Stimulated activated CD4-positive, alpha-beta T cell treated with anti-CD3 and anti-CD28 coated beads, Interleukin-1b, Interleukin-23, amount 100 ng/mL, for 1 hour (primary cell): ENCODE results near the gene CLSTN2.

ENCODE experiments used
- DNase-seq, 2 donors: peaks; one replicate each; pipeline ENCODE4 v3.0.0-alpha.2; 2020; ENCODE audit warnings: low read depth in 2 of 2

CLSTN2 gene

DNA sequence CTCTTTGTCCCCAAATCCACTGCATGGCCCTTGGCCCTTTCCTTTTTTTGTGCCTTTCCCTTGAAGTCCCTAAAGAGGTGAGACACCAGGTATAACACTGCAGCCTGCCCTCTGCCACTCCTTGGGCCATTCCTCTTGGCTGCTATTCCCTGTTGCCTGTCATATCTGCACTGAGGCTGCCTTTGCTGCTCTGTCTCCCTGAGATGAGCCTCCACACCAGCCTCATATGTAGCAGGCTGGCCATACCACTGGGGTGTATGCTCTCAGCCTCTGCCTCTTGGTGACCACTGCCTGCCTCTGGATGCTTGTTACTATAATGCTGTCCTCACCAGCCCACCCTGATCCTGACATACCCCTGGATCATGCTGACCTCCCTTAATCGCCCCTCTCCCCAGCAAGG lies 252.0 kb downstream of the CLSTN2 start:
- DNase-seq: no peak

GRCh38 chr3:140187656-140188221 lies 252.8 kb downstream of the CLSTN2 start:
- DNase-seq: no peak

DNA sequence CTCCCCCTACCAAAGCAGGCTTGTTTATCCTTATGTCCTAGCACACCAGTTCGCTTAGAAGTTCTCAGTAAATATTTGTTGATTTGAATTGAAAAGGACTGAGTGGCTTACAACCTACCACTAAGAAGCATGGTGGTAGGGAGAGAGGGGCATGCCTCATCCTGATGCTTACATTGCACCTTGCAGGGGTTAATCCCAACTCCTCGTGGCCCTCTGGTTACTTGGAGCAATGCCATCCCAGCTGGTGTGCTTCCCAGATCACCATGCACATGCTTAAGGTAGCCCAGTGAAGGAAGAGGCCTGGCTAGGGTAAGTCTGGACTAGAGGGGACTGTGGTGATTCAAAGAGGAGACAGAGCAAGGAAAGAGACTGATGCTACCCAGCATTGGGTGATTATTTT lies 253.3 kb downstream of the CLSTN2 start:
- DNase-seq: no peak

- DNase-seq: no peak
These were observed 254.3 kb downstream of the CLSTN2 start for GRCh38 chr3:140189267-140189666.

- DNase-seq: no peak
These were observed 255.0 kb downstream of the CLSTN2 start for GRCh38 chr3:140189976-140190375.

DNA sequence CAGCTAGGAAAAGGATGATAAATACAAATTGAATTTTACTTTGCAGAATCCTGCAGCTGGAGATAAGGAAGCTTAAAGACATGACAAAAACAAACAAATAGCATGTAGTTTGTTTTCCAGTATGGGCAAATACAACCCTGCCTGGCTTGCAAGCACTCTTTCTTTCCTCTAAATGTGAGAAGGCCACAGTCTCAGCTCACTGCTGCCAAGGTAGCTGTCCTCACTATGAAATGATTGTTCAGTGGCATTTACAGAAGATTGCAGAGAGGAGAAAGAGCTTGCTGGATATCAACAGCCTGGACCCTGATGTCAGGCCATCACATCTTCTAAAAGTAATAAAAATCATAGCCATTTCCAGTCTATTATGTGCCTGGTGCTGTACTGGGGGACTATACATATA lies 262.0 kb downstream of the CLSTN2 start:
- no peak for DNase-seq

GRCh38 chr3:140198242-140198641 lies 263.3 kb downstream of the CLSTN2 start:
- DNase-seq: no peak

DNA sequence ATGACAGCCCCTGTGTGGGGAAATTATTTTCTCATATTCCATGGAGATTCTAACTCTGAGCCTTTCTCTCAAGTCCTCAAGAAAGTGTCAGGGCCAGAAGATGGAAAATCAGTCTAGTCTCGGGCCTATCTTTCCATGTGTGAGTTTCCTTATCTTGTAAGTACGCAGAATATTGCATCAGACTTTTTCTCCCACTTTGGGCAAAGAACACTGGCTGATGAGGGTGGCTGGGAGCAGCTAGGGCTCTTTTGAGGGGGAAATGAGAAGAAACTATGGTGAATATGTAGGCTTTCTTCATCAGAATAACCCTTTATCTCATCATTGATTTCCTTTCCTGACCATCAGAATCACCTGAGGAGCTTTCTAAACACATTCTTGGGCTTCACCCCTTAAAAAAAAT lies 264.0 kb downstream of the CLSTN2 start:
- DNase-seq: no peak

- no peak for DNase-seq
These were observed 264.8 kb downstream of the CLSTN2 start for GRCh38 chr3:140199743-140200142.

GRCh38 chr3:140203510-140203909 lies 268.5 kb downstream of the CLSTN2 start:
- DNase-seq: no peak

GRCh38 chr3:140204271-140204984 lies 269.4 kb downstream of the CLSTN2 start:
- no peak for DNase-seq

GRCh38 chr3:140205598-140205997 lies 270.6 kb downstream of the CLSTN2 start:
- DNase-seq: no peak

- DNase-seq: no peak
These were observed 271.4 kb downstream of the CLSTN2 start for GRCh38 chr3:140206196-140207040.

DNA sequence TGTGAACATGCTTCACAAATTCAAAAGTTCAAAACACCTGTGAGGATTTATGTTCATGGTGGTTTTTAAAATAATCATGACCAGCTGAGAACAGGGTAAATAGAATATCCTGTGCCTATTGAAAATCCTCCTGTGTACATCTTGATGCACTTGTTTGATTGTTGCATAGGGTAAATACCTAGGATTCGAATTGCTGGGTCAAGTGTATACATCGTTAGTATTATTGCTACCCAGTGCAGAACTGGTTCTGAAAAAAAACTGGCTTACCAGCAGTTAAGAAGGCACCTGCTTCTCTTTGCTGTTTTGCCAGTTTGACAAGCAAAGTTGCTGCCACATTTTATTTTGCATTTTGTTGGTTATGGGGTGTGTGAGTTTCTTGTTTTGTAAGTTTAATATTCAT lies 272.6 kb downstream of the CLSTN2 start:
- DNase-seq: no peak

- DNase-seq: no peak
These were observed 281.3 kb downstream of the CLSTN2 start for GRCh38 chr3:140216249-140216648.

GRCh38 chr3:140219291-140219690 lies 284.3 kb downstream of the CLSTN2 start:
- no peak for DNase-seq

GRCh38 chr3:140219923-140220452 lies 285.0 kb downstream of the CLSTN2 start:
- DNase-seq: no peak

GRCh38 chr3:140223197-140223596 lies 288.2 kb downstream of the CLSTN2 start:
- DNase-seq: no peak

DNA sequence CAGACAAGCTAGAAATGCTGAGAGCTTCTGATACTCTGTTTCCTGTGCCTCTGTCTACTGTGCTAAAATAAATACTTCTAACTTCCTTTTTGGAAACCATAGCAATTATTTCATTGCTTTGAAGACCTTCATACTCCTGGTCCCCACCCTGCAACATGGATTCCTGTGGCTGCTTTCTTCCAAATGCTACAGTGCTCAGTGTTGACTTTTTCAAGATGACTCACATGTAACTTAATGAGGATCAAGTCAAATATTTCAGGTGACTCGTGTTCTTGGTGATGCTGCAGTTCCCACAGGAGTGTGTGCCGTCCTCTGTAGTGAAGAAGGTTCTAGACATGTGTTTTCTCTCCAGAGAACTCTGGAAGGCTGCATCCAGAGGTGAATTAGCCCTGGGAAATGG lies 288.6 kb downstream of the CLSTN2 start:
- no peak for DNase-seq

DNA sequence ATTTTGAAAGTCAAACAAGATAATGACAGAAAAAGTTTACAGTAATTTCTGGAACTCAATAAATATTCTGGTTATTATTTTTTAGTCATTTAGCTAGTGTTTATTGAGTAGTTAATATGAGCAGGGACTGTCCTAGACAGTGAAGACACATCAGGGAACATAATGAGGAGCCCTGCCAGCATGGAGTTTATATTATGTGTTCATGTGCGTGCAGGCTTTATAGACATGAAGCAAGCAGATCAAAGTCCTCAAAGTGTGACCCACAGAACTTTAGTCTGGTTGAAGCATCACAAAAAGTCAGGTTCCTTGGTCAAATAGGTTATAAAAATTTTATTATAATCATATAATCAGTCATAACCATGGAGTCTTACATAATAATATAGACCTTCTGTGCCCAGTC lies 289.3 kb downstream of the CLSTN2 start:
- no peak for DNase-seq

GRCh38 chr3:140225996-140226395 lies 291.0 kb downstream of the CLSTN2 start:
- no peak for DNase-seq

- no peak for DNase-seq
These were observed 298.7 kb downstream of the CLSTN2 start for GRCh38 chr3:140233702-140234101.

- DNase-seq: no peak
These were observed 299.3 kb downstream of the CLSTN2 start for GRCh38 chr3:140234256-140234655.
